Common myeloid progenitor, CD34-positive (primary cell): ENCODE results near the gene DCPS.

ENCODE experiments used
- CTCF ChIA-PET: fragments of 350-600 bp; sonication (Branson Sonifier 250); formaldehyde crosslinking; loops from one replicate; lab custom pipeline; 2021; ENCODE audit warnings: antibody characterized with exemption; lab: Charles Lee
- POLR2A ChIA-PET: fragments of 350-600 bp; sonication (Branson Sonifier 250); formaldehyde crosslinking; loops from one replicate; lab custom pipeline; 2021; ENCODE audit warnings: antibody characterized with exemption; lab: Charles Lee
- DNase-seq, 3 donors: peaks; one replicate each; pipeline versions ENCODE4 v3.0.0 to v3.0.0-alpha.2; 2013
- H3K27ac ChIP-seq, 2 experiments: 1 replicate in 1 of 2; 2 replicates in 1 of 2; pipeline ENCODE4 v1.7.0; 2013; ENCODE audit warnings: inconsistent platforms in 2 of 2, low read length in 2 of 2, mild to moderate bottlenecking in 2 of 2, low read depth in 1 of 2, moderate library complexity in 1 of 2; ENCODE audit not compliant: severe bottlenecking in 2 of 2, insufficient read depth in 1 of 2, poor library complexity in 1 of 2
- H3K27me3 ChIP-seq, 5 experiments: replicated peaks in 2 of 5; 1 replicate in 3 of 5; 2 replicates in 2 of 5; pipeline versions ENCODE4 v1.6.1 to v1.7.0; 2013; ENCODE audit warnings: low read length in 4 of 5, mild to moderate bottlenecking in 2 of 5, moderate library complexity in 2 of 5, inconsistent platforms in 1 of 5; ENCODE audit not compliant: insufficient read depth in 5 of 5, control insufficient read depth in 4 of 5
- H3K36me3 ChIP-seq, 4 experiments: 1 replicate in 2 of 4; 2 replicates in 2 of 4; pipeline versions ENCODE4 v1.6.1 to v1.7.0; 2013; ENCODE audit warnings: low read length in 3 of 4, control low read depth in 1 of 4, mild to moderate bottlenecking in 1 of 4; ENCODE audit not compliant: control insufficient read depth in 4 of 4, insufficient read depth in 4 of 4
- H3K4me1 ChIP-seq, 4 experiments: 1 replicate in 3 of 4; 2 replicates in 1 of 4; pipeline versions ENCODE4 v1.6.1 to v1.7.1; 2013; ENCODE audit warnings: low read length in 3 of 4, mild to moderate bottlenecking in 3 of 4, control low read depth in 1 of 4, inconsistent platforms in 1 of 4, moderate library complexity in 1 of 4; ENCODE audit not compliant: control insufficient read depth in 4 of 4, insufficient read depth in 4 of 4; ENCODE audit errors: control extremely low read depth in 1 of 4
- H3K4me3 ChIP-seq, 7 experiments: 1 replicate in 4 of 7; 2 replicates in 3 of 7; pipeline versions ENCODE4 v1.5.1 to v1.7.0; 2013; ENCODE audit warnings: mild to moderate bottlenecking in 7 of 7, low read length in 6 of 7, moderate library complexity in 6 of 7, inconsistent platforms in 2 of 7, low read depth in 2 of 7, control low read depth in 1 of 7; ENCODE audit not compliant: insufficient read depth in 4 of 7, control insufficient read depth in 1 of 7; ENCODE audit errors: extremely low read depth in 1 of 7
- H3K9me3 ChIP-seq, 5 experiments: 1 replicate in 4 of 5; 2 replicates in 1 of 5; pipeline versions ENCODE4 v1.6.1 to v1.7.1; 2013; ENCODE audit warnings: low read length in 4 of 5, mild to moderate bottlenecking in 2 of 5, inconsistent platforms in 1 of 5, low read depth in 1 of 5, moderate library complexity in 1 of 5; ENCODE audit not compliant: control insufficient read depth in 4 of 5, insufficient read depth in 2 of 5; ENCODE audit errors: control extremely low read depth in 1 of 5
- WGBS: methylation state at CpG from one replicate; pipeline ENCODE4 v1.1.5; 2013; ENCODE audit not compliant: insufficient coverage; 5-methylcytosine and 5-hydroxymethylcytosine counted together

DCPS gene

GRCh38 chr11:126335463-126335760 is 31.6 kb downstream of the DCPS start:
- 98% methylated on average over 4 of the region's 5 CpGs for WGBS
- H3K27me3 ChIP-seq, result no peaks in the 10 kb centered on the region
- H3K4me1 ChIP-seq, result peaks cover 0 to 44% (median 29%) of the 10 kb centered on the region in 4 experiments
- CTCF ChIA-PET, result interaction anchor here (0.6 to 1.6 kb wide), 5 partner anchors 10 to 57 kb away, joined by 3 to 7 read pairs (median 4); no protein-coding TSS in a partner anchor
- POLR2A ChIA-PET, result no interaction called here
- peak overlapping the region in 1 of 7 experiments; percentile 1 for H3K4me3 ChIP-seq
- H3K36me3 ChIP-seq, result peaks cover 5 to 63% (median 33%) of the 10 kb centered on the region in 4 experiments
- H3K27ac ChIP-seq, result no peak overlapping the region
- no peak for DNase-seq
- H3K9me3 ChIP-seq, result no peaks in the 10 kb centered on the region

GRCh38 chr11:126336138-126336541 is 32.3 kb downstream of the DCPS start:
- POLR2A ChIA-PET, result interaction anchor here (0.6 kb wide), 1 partner anchor 66 kb away, joined by 4 read pairs; no protein-coding TSS in a partner anchor
- DNase-seq, result peak in 2 of 3 donors; percentile 76 to 82
- H3K4me3 ChIP-seq, result peak overlapping the region in 2 of 7 experiments; percentile 33 to 41
- H3K27ac ChIP-seq, result peak overlapping the region in 1 of 2 experiments; percentile 29
- CTCF ChIA-PET, result interaction anchor here (1.4 to 1.6 kb wide), 5 partner anchors 16 to 87 kb away, joined by 3 to 7 read pairs (median 4); no protein-coding TSS in a partner anchor
- peaks cover 0 to 51% (median 34%) of the 10 kb centered on the region in 4 experiments for H3K4me1 ChIP-seq
- H3K9me3 ChIP-seq, result no peaks in the 10 kb centered on the region
- 8% methylated on average over 6 of the region's 8 CpGs for WGBS
- H3K36me3 ChIP-seq, result peaks cover 5 to 62% (median 32%) of the 10 kb centered on the region in 4 experiments
- no peaks in the 10 kb centered on the region for H3K27me3 ChIP-seq

GRCh38 chr11:126336671-126337101 is 32.8 kb downstream of the DCPS start:
- 13% methylated on average over 5 of the region's 9 CpGs for WGBS
- Histone ChIP-seq H3K4me1 (peaks cover 0 to 57% (median 39%) of the 10 kb centered on the region in 4 experiments), H3K27ac (peak overlapping the region in 1 of 2 experiments; percentile 29), H3K9me3 (no peaks in the 10 kb centered on the region), H3K27me3 (no peaks in the 10 kb centered on the region), H3K4me3 (peak overlapping the region in 1 of 7 experiments; percentile 41), H3K36me3 (peaks cover 5 to 61% (median 30%) of the 10 kb centered on the region in 4 experiments)
- ChIA-PET POLR2A (interaction anchor here (0.6 to 1.2 kb wide), 2 partner anchors 9 to 67 kb away, joined by 3 to 4 read pairs; no protein-coding TSS in a partner anchor), CTCF (interaction anchor here (0.8 to 2.2 kb wide), 7 partner anchors 15 to 87 kb away, joined by 3 to 6 read pairs (median 3); partner anchors contain the start of gene ST3GAL4)
- DNase-seq, result peak in 2 of 3 donors; percentile 38 to 50

- peaks cover 5 to 58% (median 26%) of the 10 kb centered on the region in 4 experiments for H3K36me3 ChIP-seq
- DNase-seq, result no peak
- no peak overlapping the region for H3K27ac ChIP-seq
- H3K4me3 ChIP-seq, result peak overlapping the region in 1 of 7 experiments; percentile 41
- peaks cover 0 to 61% (median 43%) of the 10 kb centered on the region in 4 experiments for H3K4me1 ChIP-seq
- CTCF ChIA-PET, result interaction anchor here (0.7 to 2.2 kb wide), 9 partner anchors 15 to 86 kb away, joined by 3 to 6 read pairs (median 3); partner anchors contain the start of gene ST3GAL4
- no peaks in the 10 kb centered on the region for H3K27me3 ChIP-seq
- 95% methylated on average over 3 of the region's 4 CpGs for WGBS
- POLR2A ChIA-PET, result interaction anchor here (1.2 kb wide), 1 partner anchor 9 kb away, joined by 3 read pairs; no protein-coding TSS in a partner anchor
- H3K9me3 ChIP-seq, result no peaks in the 10 kb centered on the region
Measured at GRCh38 chr11:126337126-126337473, 33.2 kb downstream of the DCPS start.

GRCh38 chr11:126337474-126338241 is 33.8 kb downstream of the DCPS start:
- Histone ChIP-seq H3K27me3 (no peaks in the 10 kb centered on the region), H3K36me3 (peaks cover 2 to 52% (median 23%) of the 10 kb centered on the region in 4 experiments), H3K9me3 (no peaks in the 10 kb centered on the region), H3K4me1 (peaks cover 0 to 67% (median 49%) of the 10 kb centered on the region in 4 experiments), H3K27ac (no peak overlapping the region), H3K4me3 (no peak overlapping the region)
- ChIA-PET CTCF (interaction anchor here (0.7 to 2.2 kb wide), 11 partner anchors 8 to 86 kb away, joined by 3 to 6 read pairs (median 3); partner anchors contain the start of gene ST3GAL4), POLR2A (interaction anchor here (1.2 kb wide), 1 partner anchor 8 kb away, joined by 3 read pairs; no protein-coding TSS in a partner anchor)
- 96% methylated on average over 13 of the region's 15 CpGs for WGBS
- peak in 1 of 3 donors; percentile 30 for DNase-seq

- peaks cover 2 to 51% (median 22%) of the 10 kb centered on the region in 4 experiments for H3K36me3 ChIP-seq
- H3K27me3 ChIP-seq, result no peaks in the 10 kb centered on the region
- no peaks in the 10 kb centered on the region for H3K9me3 ChIP-seq
- H3K4me3 ChIP-seq, result no peak overlapping the region
- no peak for DNase-seq
- H3K4me1 ChIP-seq, result peaks cover 0 to 74% (median 49%) of the 10 kb centered on the region in 4 experiments
- POLR2A ChIA-PET, result no interaction called here
- no peak overlapping the region for H3K27ac ChIP-seq
- 100% methylated on average over 7 of the region's 7 CpGs for WGBS
- CTCF ChIA-PET, result interaction anchor here (1.0 to 2.2 kb wide), 5 partner anchors 9 to 54 kb away, joined by 3 to 6 read pairs (median 4); partner anchors contain the start of gene ST3GAL4
Measured at GRCh38 chr11:126338346-126339055, 34.6 kb downstream of the DCPS start.
